ENCODE measurements around the gene SCN11A.

Gene SCN11A

DNA sequence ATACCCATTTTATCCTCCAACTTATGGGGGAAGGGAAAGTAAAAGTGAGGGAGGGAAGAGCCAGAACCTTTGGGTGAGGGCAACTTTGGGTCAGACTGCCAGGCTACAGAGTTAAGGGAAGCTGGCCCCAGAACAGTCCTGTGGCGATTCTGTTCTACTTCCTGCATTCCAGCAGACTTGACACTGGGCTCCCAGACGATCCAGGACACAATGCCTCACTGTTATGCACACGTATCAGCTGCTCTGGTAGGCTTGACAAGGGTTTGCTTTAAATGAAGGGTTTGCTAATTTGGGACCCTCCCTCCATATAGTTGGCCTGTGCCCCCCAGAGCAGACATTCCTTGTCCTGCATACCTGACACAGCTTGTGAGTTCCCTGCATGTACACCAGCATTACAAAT, 45.0 kb upstream of the SCN11A start:
- DNase-seq (ENCODE audit: low read depth in 1 of 2, low spot score in 1 of 2), result no peak
- Histone ChIP-seq H3K27ac (replicated peaks) (no peak overlapping the region), H3K27me3 (ENCODE audit: insufficient read depth, poor library complexity, severe bottlenecking) (no peaks in the 10 kb centered on the region), H3K4me3 (replicated peaks; ENCODE audit: insufficient read depth, low read length) (no peak overlapping the region)
- TF ChIP-seq, protein P1, sequence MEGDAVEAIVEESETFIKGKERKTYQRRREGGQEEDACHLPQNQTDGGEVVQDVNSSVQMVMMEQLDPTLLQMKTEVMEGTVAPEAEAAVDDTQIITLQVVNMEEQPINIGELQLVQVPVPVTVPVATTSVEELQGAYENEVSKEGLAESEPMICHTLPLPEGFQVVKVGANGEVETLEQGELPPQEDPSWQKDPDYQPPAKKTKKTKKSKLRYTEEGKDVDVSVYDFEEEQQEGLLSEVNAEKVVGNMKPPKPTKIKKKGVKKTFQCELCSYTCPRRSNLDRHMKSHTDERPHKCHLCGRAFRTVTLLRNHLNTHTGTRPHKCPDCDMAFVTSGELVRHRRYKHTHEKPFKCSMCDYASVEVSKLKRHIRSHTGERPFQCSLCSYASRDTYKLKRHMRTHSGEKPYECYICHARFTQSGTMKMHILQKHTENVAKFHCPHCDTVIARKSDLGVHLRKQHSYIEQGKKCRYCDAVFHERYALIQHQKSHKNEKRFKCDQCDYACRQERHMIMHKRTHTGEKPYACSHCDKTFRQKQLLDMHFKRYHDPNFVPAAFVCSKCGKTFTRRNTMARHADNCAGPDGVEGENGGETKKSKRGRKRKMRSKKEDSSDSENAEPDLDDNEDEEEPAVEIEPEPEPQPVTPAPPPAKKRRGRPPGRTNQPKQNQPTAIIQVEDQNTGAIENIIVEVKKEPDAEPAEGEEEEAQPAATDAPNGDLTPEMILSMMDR (IDR thresholded peaks at IDR 0.05; ENCODE audit: insufficient read depth, low read length), result no peak
- TF ChIP-seq, protein P2, sequence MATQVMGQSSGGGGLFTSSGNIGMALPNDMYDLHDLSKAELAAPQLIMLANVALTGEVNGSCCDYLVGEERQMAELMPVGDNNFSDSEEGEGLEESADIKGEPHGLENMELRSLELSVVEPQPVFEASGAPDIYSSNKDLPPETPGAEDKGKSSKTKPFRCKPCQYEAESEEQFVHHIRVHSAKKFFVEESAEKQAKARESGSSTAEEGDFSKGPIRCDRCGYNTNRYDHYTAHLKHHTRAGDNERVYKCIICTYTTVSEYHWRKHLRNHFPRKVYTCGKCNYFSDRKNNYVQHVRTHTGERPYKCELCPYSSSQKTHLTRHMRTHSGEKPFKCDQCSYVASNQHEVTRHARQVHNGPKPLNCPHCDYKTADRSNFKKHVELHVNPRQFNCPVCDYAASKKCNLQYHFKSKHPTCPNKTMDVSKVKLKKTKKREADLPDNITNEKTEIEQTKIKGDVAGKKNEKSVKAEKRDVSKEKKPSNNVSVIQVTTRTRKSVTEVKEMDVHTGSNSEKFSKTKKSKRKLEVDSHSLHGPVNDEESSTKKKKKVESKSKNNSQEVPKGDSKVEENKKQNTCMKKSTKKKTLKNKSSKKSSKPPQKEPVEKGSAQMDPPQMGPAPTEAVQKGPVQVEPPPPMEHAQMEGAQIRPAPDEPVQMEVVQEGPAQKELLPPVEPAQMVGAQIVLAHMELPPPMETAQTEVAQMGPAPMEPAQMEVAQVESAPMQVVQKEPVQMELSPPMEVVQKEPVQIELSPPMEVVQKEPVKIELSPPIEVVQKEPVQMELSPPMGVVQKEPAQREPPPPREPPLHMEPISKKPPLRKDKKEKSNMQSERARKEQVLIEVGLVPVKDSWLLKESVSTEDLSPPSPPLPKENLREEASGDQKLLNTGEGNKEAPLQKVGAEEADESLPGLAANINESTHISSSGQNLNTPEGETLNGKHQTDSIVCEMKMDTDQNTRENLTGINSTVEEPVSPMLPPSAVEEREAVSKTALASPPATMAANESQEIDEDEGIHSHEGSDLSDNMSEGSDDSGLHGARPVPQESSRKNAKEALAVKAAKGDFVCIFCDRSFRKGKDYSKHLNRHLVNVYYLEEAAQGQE (IDR thresholded peaks at IDR 0.05; ENCODE audit: insufficient replicate concordance, low read depth), result no peak
- TF ChIP-seq SPI1 (IDR thresholded peaks at IDR 0.05; ENCODE audit: borderline replicate concordance, low read depth) (no peak), GABPA (IDR thresholded peaks at IDR 0.05; ENCODE audit: low read depth) (no peak), POLR2AphosphoS5 (IDR thresholded peaks at IDR 0.05; ENCODE audit: low read depth) (no peak)

DNA sequence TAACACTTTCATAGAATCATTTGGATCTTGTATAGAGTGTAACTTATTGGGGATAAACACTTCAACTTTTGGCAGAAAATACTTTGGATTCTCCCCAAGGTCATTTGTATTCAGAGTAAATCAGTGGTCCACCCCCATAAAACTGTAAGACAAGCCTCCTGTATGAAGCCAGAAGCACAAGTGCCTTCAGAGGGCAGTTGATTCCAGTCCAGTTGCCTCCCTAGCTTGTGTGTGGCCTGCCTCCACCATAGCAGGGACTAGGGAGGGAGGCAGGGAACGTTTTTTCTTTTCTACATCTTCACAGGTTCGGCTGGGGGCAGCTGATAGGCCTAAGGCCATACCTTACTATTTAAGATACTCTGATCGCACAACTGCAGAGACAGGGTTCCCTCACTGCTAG, 44.0 kb upstream of the SCN11A start:
- TF ChIP-seq, protein P2 (IDR thresholded peaks at IDR 0.05; ENCODE audit: insufficient replicate concordance, low read depth), result no peak
- no peak for TF ChIP-seq GABPA (IDR thresholded peaks at IDR 0.05; ENCODE audit: low read depth)
- TF ChIP-seq, protein P1 (IDR thresholded peaks at IDR 0.05; ENCODE audit: insufficient read depth, low read length), result no peak
- DNase-seq (ENCODE audit: low read depth in 1 of 2, low spot score in 1 of 2), result no peak
- no peak overlapping the region for H3K27ac ChIP-seq (replicated peaks)
- no peaks in the 10 kb centered on the region for H3K27me3 ChIP-seq (ENCODE audit: insufficient read depth, poor library complexity, severe bottlenecking)
- no peak overlapping the region for H3K4me3 ChIP-seq (replicated peaks; ENCODE audit: insufficient read depth, low read length)

DNA sequence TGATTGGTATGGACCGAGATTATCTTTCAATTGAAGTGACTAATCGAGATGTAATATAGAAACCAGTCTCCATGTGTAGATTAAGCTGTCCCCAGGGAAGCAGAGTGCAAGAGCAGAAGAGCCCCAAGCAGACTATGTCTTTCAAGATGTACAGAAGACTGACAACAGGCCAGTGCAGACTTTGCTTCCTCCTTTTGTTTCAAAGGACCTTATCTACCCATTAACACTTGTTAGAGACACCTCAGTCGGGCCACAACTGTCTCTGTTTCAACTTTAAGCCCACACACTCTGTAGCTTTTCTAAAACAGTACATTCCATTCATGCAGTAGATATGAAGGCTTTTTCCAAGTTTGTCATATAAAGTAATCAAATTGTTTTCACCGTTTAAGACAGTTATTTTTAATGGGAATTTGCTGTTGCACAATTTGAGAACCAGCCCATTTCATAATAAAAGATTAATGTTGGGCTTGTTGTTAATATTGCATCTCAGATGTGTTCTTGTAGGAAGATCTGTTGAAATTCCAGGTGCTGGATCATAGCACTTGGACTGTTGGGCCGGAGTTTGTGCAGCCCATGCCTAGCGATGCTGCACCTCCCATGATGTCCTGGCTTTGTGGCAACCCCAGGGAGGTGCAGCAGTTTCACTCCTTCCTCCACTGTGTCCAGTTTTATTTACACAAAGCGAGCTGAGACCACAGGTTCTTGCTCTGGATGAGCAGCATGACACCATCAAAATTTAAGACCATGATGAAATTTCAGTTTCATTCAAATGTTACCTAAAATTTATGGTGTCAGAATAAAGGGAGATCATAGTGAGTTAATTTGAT, 43.3 kb upstream of the SCN11A start:
- H3K4me3 ChIP-seq (replicated peaks; ENCODE audit: insufficient read depth, low read length), result no peak overlapping the region
- H3K27ac ChIP-seq (replicated peaks), result no peak overlapping the region
- TF ChIP-seq, protein P2 (IDR thresholded peaks at IDR 0.05; ENCODE audit: insufficient replicate concordance, low read depth), result no peak
- TF ChIP-seq POLR2AphosphoS5 (IDR thresholded peaks at IDR 0.05; ENCODE audit: low read depth) (no peak), SPI1 (IDR thresholded peaks at IDR 0.05; ENCODE audit: borderline replicate concordance, low read depth) (no peak), GABPA (IDR thresholded peaks at IDR 0.05; ENCODE audit: low read depth) (no peak)
- TF ChIP-seq, protein P1 (IDR thresholded peaks at IDR 0.05; ENCODE audit: insufficient read depth, low read length), result no peak
- no peaks in the 10 kb centered on the region for H3K27me3 ChIP-seq (ENCODE audit: insufficient read depth, poor library complexity, severe bottlenecking)
- DNase-seq (ENCODE audit: low read depth in 1 of 2, low spot score in 1 of 2), result no peak

Data from HL-60 (cell line).